ENCODE measurements around the gene LRRK1. TPM values are rescaled to one million over a fixed set of nuclear protein-coding genes. Genes with fewer than 3 reads are reported as not detected.
A peak's percentile ranks its signal among the peaks of the same experiment; 100 is the strongest.

Gene LRRK1
- total and polyA plus RNA-seq, 2 of the 13 experiments (the other 11 are each of a cell fraction or from before 2014, with no cell fraction given): 0.13 to 1.2 TPM

GRCh38 chr15:101006931-101007691 is 88.0 kb downstream of the LRRK1 start (continued):
- TF ChIP-seq ARID5B (CRISPR knock-in tag; IDR thresholded peaks at IDR 0.05) (peak; percentile 13; the same call in 1 of the 2 replicates), ZNF772 (CRISPR knock-in tag; IDR thresholded peaks at IDR 0.05) (0 out of 2 replicates have a peak, but pooled peaks have one; percentile 23), ZNF432 (CRISPR knock-in tag; IDR thresholded peaks at IDR 0.05; ENCODE audit: borderline replicate concordance) (no peak), NFRKB (IDR thresholded peaks at IDR 0.05) (no peak), ZNF558 (CRISPR knock-in tag; IDR thresholded peaks at IDR 0.05; ENCODE audit: borderline replicate concordance) (no peak), PHB2 (IDR thresholded peaks at IDR 0.05; ENCODE audit: partially characterized antibody) (no peak), ZNF747 (CRISPR knock-in tag; IDR thresholded peaks at IDR 0.05; ENCODE audit: borderline replicate concordance) (no peak), HNF4G (IDR thresholded peaks at IDR 0.05; ENCODE audit: borderline replicate concordance, low read depth, low read length) (no peak), HNF4G (CRISPR knock-in tag; IDR thresholded peaks at IDR 0.05; ENCODE audit: borderline replicate concordance, low read depth) (no peak), ZNF20 (CRISPR knock-in tag; IDR thresholded peaks at IDR 0.05) (no peak), FOXK2 (IDR thresholded peaks at IDR 0.05) (no peak), GATAD1 (CRISPR knock-in tag; IDR thresholded peaks at IDR 0.05) (no peak), ZNF629 (CRISPR knock-in tag; conservative IDR thresholded peaks at IDR 0.05) (no peak), KAT2B (IDR thresholded peaks at IDR 0.05; ENCODE audit: borderline replicate concordance, low read depth, low read length) (no peak), TIGD3 (CRISPR knock-in tag; IDR thresholded peaks at IDR 0.05; ENCODE audit: borderline replicate concordance) (no peak), ZFP37 (CRISPR knock-in tag; IDR thresholded peaks at IDR 0.05; ENCODE audit: borderline replicate concordance) (no peak), DMAP1 (CRISPR knock-in tag; IDR thresholded peaks at IDR 0.05) (no peak), PBX2 (CRISPR knock-in tag; IDR thresholded peaks at IDR 0.05) (no peak), ZNF33B (CRISPR knock-in tag; IDR thresholded peaks at IDR 0.05) (no peak), ZBTB43 (CRISPR knock-in tag; conservative IDR thresholded peaks at IDR 0.05) (no peak), ZNF414 (CRISPR knock-in tag; IDR thresholded peaks at IDR 0.05) (no peak), CCDC6 (CRISPR knock-in tag; IDR thresholded peaks at IDR 0.05) (no peak), ZNF12 (CRISPR knock-in tag; IDR thresholded peaks at IDR 0.05) (peak; percentile 91)
